Measurements from ENCODE around the gene ABRACL.

The ABRACL gene

GRCh38 chr6:139091826-139092225 is 63.3 kb downstream of the ABRACL start:
- no peak for TF ChIP-seq EZH2phosphoT487 (IDR thresholded peaks at IDR 0.05; ENCODE audit: low read length)
- no peak for TF ChIP-seq CTCF (IDR thresholded peaks at IDR 0.05; ENCODE audit: low read length)
- no peak for TF ChIP-seq EZH2 (optimal IDR thresholded peaks at IDR 0.05; ENCODE audit: low read depth, low read length)
- no peak for DNase-seq
- no peaks in the 10 kb centered on the region for H3K36me3 ChIP-seq (replicated peaks; ENCODE audit: insufficient read depth, low read length)
- H3K9ac ChIP-seq (ENCODE audit: low read length) = no peak overlapping the region
- no peak overlapping the region for H2AFZ ChIP-seq (ENCODE audit: low read length)
- no peaks in the 10 kb centered on the region for H4K20me1 ChIP-seq (ENCODE audit: insufficient read depth, low read length)
- H3K27ac ChIP-seq (ENCODE audit: low read length) = no peak overlapping the region
- no peak overlapping the region for H3K4me2 ChIP-seq (ENCODE audit: low read depth, low read length)
- no peaks in the 10 kb centered on the region for H3K27me3 ChIP-seq (replicated peaks; ENCODE audit: insufficient read depth, low read length)
- no peak overlapping the region for H3K4me3 ChIP-seq (ENCODE audit: low read length)
- H3K9me3 ChIP-seq (replicated peaks; ENCODE audit: insufficient read depth, low read length) = no peaks in the 10 kb centered on the region
- no peaks in the 10 kb centered on the region for H3K4me1 ChIP-seq (ENCODE audit: low read length)
- no peaks in the 10 kb centered on the region for H3K79me2 ChIP-seq (ENCODE audit: low read length)
- H3F3A ChIP-seq (ENCODE audit: insufficient read depth, low read length) = no peaks in the 10 kb centered on the region
- H3K9me2 ChIP-seq (replicated peaks; ENCODE audit: insufficient read depth, low read length) = no peaks in the 10 kb centered on the region
